NCI-H748 treated with DMSO at 0.1 percent for 48 hours (cell line): ENCODE measurements around the gene UHRF1.
"Not testable (repeated sequence)": the region's sequence is repeated elsewhere in the genome, so short reads cannot be mapped to it uniquely, and the experiment has no call there.

Source experiments
- DNase-seq: peaks from one replicate; lab custom pipeline; 2025; lab: John Stamatoyannopoulos, UW

Gene UHRF1

DNA sequence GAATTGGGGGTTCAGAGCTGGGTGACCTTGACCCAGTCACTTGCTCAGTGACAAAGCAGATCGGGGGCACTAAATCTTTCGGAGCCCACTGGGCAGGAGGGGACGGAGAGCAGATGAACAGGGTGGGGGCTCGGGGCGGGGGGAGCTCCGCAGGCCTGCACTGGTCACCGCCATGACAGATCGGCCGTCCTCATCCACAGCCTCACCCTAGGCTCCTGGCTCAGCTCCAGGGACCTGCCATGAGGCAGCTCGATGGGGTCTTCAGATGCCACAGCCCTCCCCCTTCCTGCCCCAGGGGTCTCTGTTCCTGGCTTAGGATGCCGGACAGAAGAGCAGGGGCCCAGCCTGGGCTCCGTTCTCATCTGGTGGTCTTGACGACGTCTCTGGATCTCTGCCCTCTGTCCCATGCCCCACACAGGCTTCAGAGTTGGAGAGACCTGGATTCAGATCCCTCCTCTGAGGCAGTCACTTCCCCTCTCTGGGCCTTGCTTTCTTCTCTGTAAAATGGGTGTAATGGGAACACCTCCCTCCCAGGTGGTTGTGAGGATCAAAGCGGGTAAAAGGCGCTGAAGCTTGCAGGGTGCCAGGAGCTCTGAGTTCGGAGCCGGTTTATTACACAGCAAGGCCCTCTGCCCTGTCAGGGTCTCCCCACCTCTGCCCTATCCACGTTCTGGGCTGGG lies 62.7 kb downstream of the UHRF1 start:
- no peak for DNase-seq

DNA sequence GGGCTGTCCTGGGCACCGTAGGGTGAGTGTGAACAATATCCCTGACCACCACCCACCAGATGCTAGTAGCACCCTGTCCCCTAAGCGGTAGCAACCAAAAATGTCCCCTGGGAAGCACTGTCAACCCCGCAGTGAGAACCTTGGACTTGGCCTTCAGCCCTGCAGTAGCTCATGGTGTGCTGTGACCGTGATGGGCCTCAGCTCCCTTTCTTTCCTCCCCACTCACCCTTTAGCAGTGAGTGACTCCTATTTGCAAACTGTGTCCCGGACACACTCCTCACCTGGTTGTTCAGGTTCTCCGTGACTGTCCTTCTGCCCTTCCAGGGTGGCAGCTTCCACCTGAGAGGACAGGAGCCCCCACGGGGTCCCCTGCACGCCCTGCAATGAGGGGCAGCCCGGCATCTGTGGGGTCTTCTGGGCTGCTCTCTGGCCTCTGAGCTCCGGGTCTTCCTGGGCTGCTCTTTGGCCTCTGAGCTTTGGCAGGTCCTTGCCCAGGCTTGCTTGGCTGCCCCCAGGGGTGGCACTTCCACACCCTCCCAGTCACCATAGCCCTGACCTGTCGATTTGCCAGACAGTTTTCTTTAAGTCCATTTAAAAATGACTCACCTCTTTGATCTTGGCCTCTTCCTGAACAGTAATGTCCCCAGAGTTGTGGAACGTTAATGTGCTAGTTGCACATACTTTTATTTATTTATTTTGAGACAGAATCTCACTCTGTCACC lies 63.4 kb downstream of the UHRF1 start:
- no peak for DNase-seq

DNA sequence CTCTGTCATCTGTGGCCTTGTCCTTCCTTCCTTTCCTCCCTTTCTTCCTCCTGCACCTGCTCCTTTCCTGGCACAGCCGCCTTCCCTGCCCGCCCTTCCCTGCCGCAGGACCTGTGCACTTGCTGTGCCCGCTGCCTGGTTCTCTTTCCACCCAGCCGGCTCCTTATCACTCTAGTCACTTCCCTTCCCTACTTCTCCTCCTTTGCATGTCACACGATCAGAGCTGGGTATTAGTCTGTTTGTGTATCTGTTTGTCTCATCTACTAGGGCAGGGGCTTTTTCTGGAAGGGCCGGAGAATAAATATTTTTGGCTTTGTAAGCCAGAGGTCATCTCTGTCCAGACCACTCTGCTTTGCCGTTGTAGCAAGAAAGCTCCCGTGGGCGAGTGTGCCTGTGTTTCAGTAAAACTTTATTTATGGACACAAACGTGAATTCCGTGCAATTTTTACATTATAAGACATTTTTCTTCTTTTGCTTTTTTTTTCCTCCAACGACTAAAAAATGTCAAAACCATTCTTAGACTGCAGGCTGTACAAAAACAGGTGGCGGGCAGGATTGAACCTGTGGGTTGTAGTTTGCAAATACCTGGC lies 65.7 kb downstream of the UHRF1 start:
- DNase-seq = no peak

DNA sequence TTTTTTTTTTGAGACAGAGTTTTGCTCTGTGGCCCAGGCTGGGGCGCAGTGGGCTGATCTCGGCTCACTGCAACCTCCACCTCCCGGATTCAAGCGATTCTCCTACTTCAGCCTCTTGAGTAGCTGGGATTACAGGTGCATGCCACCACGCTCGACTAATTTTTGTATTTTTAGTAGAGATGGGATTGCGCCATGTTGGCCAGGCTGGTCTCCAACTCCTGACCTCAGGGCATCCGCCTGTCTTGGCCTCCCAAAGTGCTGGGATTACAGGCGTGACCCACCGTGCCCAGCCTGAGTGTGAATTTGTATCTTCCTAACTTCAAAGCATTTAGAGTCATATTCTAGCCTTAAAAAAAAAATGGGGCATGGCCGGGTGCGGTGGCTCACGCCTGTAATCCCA lies 66.3 kb downstream of the UHRF1 start:
- DNase-seq = not testable (repeated sequence)

DNA sequence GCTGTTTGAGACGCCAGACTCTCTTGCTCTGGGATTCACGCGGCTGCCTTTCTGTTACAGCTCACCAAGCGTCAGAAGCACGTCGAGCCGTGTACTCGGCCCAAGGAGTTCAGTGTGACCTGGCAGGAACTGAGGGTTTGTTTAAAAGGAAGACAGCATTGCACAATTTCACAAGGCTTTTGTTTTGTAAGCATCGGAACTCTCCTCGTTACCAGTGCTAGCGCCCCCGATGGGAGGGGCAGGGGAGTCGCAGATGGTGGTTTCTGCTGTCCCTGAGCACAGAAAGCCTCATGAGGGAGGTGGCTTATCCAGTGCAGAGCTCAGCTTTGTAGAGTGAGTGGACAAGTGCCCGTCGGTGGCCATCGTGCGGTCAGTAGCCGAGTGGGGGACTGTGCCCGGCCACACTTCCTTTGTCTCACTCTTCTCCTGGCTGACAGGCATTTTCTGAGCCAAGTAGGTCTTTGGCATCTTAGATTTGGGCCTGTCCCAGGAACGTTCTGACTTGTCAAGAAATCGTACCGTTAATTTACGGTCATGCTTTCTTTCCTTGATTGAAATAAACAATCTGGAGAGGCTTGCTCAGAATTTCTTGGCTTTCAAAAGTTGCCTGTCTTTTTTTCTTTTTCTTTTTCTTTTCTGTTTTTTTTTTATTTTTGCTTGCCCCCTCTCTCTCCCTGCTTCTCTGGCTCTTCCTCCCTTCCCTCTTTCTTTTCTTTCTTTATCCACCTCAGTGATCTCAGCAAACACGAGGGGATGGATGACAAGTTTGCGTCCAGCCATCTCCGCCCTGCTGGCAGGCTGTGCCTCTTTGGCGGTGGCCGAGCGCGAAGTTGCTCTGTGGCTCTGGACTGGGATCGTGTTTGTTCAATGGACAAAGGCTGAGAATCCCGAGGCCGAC lies 67.3 kb downstream of the UHRF1 start:
- no peak for DNase-seq

GRCh38 chr19:4977299-4978174 lies 68.2 kb downstream of the UHRF1 start:
- no peak for DNase-seq

DNA sequence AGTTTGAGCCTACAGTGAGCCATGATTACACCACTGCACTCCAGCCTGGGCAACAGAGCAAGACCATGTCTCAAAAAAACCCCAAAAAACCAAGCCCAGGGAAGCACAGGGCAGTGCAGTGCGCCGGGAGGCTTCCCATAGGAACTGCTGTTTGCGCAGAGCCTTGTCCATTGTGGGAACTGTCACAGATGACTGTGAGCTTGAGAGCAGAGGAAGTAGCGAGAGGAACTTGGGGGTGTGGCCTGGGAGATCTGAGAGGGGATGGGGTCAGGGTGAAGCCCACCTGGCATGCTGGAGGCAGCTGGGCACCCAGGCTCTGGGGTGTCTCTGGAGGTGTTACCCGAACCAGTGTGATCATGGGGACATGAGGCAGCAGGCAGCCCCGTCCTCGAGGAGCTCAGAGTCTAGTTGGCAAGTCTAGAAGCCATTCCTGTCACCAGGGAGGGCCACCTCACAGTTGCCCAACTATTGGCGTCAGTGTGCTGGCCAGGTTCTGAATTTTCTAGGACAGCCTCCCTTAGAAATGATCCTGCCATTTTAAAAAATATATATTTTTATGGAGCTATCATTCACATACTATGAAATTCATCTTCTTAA lies 70.0 kb downstream of the UHRF1 start:
- no peak for DNase-seq

GRCh38 chr19:4980067-4980466 lies 70.8 kb downstream of the UHRF1 start:
- DNase-seq = no peak

DNA sequence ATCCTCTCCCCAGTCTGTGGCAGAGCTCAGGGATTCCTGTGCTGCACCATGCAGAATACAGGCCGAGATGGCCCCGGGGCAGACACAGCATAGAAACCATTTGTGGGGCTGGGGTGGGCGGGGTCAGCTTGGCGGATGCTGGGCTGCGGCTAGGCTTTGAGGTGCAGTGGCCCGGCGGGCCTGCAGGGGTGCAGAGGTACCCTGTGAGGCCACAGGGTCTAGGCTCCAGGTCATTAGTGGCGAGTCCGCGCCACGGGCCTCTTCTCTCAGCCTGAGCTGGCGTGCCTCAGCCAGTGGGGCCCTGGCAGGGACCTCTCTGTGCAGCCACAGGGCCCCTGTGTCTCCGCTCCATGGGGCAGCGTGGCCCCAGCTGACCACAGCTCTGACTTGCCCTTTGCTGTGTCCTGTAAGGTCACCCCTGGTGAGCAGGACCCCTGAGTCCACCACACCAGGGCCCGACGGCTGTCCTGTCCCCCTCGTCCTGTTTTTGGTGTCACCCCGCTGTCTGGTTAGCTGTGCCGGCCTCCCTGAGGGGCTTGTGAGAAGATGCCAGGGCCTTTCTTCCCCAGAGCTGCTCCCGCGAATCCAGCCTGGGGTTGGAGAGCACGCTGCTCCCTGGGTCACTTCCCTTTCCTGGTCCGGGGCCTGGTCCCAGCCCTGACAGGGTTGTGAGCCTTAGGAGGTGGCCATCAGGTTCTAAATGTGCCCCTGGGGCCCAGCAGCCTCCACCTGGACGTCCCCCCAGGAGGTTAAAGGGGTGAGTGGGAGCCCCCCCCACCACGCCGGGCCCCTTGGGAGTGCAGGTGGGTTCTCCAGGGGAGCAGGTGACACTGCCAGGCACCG lies 71.8 kb downstream of the UHRF1 start:
- DNase-seq = no peak

DNA sequence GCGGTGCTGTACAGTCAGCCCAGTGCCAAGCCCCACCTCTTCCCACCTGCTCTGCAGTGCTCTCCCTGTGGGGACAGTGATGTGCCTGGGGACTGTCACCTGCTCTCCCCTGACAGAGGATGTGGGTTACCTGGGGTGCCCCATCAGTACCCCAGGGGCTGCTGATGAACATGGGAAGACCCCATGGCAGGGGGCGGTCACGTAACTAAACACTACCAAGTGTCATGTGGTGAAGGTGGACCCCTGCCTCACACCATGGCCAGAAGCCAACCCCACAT lies 72.3 kb downstream of the UHRF1 start:
- no peak for DNase-seq

DNA sequence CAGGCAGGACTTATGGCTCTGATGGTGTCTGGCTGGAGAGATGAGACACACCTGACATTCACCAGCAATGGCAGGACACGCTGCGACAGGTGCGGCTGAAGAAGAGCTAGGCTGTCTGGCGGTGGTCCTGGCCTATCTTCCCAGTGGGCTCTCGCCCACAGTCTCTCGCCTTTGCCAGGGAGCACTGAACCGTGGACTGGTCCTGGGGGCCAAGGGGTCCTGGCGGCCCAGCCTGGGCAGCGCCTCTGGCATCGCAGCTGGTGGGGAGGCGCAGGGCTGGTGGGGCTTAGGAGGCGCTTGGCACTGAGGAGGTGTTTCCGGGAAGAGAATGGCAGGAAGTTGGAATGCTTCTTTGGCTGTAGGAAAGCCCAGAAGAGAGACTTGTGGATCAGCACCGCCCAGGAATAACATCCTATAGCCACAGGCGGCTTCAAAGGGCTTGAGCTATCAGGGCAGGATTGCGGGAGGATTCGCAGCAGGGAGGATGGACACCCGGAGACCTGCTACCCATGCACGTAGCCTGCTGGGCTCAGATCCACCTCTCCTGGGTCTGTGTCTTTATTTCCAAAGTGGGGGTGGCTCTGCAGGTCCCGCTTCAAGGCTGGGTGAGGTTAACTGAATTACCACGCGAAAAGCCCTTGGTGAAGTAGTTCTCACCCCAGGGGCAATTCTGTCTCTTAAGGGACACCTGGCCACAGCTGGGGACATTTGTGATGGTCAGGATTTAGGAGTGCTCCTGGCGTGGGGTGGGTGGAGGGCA lies 74.2 kb downstream of the UHRF1 start:
- DNase-seq = no peak

DNA sequence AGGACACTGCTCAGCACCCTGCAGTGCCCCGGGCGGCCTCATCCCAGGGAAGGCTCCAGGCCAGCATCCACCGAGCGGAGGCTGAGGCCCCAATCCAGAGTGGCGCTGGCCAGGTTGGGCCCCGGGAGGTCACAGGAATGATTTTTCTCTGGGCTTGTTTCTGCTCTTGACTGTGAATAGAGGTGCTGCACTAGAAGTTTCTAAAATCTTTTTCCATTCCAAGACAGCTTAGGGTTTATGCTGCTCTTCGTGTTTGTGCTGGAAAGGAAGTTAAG lies 74.7 kb downstream of the UHRF1 start:
- no peak for DNase-seq

- DNase-seq = no peak
Observed at GRCh38 chr19:4984438-4984990, 75.2 kb downstream of the UHRF1 start.

GRCh38 chr19:4985551-4985991 lies 76.3 kb downstream of the UHRF1 start:
- DNase-seq = no peak

DNA sequence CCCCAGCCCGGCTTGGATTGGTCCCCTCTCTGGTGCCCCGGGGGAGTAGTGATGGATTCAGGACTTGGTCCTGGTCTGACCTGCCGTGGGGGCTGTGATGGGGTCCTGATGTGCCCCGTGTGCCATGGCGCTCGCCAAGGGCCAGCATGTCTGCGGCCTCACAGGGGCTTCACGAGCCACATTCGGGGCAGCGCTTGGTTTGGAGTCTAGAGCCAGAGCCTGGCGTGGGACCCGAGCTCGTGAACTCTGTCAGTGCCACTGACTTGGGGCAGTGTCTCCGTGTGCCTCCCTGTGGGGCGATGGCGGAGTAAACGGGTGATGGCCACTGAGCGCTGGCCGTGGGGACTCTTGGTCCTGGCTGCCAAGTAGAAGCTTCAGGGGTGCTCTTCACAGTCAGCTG lies 76.8 kb downstream of the UHRF1 start:
- DNase-seq = no peak

- no peak for DNase-seq
Observed at GRCh38 chr19:4986471-4986891, 77.2 kb downstream of the UHRF1 start.

DNA sequence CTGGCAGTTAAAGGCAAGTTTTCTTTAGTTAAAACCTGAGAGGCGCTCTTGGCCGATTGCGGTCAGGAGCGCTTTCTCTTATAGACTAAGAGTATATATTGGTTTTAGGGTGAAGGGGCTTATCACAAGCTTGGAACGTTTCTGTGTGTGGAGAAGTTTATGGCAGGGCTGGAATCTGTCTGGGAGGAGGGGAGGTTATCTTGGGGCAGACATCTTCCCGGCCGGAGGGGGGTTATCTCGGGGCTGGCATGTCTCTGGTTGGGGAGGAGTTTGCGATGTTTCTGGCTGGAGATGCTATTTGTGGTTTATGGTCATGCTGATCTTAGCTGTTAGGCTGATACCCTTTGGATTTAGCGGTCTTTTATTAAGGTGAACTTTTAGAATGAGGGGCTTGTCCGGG lies 78.0 kb downstream of the UHRF1 start:
- DNase-seq = no peak

- no peak for DNase-seq
Observed at GRCh38 chr19:4987692-4988370, 78.5 kb downstream of the UHRF1 start.

DNA sequence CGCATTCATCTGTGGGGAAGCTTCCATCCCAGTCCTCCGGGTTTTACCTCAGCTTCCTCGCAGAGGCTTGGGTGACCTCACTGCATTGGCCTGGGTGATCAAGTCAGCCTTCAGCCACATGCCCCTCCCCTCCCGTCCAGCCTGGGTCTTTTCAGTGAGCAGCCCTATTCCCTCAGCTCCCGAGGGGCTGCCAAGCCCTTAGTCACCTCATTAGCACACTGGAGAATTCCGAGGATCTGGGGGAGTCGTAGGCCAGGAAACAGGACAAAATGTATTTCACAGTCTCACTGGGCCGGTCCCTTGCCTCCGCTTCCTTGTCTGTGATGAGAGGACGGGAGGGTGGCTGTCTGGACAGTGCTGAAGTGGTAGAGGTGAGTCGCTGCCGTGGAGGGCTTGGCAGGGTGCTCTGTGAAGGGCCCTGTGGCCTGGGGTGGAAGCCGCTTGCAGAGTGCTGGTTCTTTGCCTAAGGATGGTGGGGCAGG lies 79.5 kb downstream of the UHRF1 start:
- DNase-seq = no peak
